ENCODE data around the gene SYTL3. TPM values are rescaled to one million over a fixed set of nuclear protein-coding genes. Genes with fewer than 3 reads are reported as not detected.
A peak's percentile ranks its signal among the peaks of the same experiment; 100 is the strongest.

SYTL3 gene
- total RNA-seq, 1 experiment from 2014 or later = 7.8 TPM

GRCh38 chr6:158730541-158730907 lies 80.7 kb downstream of the SYTL3 start:
- peak; percentile 46 to 100 for DNase-seq
- ChIA-PET CTCF (no interaction called here), POLR2A (ENCODE audit: unreplicated experiment) (no interaction called here)
- no TSS peak for BruUV-seq (replicated peaks)
- H3K27ac ChIP-seq = peak overlapping the region; percentile 100
- TF ChIP-seq EZH2 (IDR thresholded peaks at IDR 0.05; ENCODE audit: low read depth) = no peak
- TF ChIP-seq, protein P1, sequence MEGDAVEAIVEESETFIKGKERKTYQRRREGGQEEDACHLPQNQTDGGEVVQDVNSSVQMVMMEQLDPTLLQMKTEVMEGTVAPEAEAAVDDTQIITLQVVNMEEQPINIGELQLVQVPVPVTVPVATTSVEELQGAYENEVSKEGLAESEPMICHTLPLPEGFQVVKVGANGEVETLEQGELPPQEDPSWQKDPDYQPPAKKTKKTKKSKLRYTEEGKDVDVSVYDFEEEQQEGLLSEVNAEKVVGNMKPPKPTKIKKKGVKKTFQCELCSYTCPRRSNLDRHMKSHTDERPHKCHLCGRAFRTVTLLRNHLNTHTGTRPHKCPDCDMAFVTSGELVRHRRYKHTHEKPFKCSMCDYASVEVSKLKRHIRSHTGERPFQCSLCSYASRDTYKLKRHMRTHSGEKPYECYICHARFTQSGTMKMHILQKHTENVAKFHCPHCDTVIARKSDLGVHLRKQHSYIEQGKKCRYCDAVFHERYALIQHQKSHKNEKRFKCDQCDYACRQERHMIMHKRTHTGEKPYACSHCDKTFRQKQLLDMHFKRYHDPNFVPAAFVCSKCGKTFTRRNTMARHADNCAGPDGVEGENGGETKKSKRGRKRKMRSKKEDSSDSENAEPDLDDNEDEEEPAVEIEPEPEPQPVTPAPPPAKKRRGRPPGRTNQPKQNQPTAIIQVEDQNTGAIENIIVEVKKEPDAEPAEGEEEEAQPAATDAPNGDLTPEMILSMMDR (conservative IDR thresholded peaks at IDR 0.05) = 0 out of 2 replicates have a peak, but pooled peaks have one; percentile 42
- H3K4me2 ChIP-seq = no peak overlapping the region
- H3K9me2 ChIP-seq (ENCODE audit: insufficient read depth) = no peaks in the 10 kb centered on the region
- no peaks in the 10 kb centered on the region for H4K20me1 ChIP-seq (ENCODE audit: insufficient read depth)
- H3K4me1 ChIP-seq (replicated peaks; ENCODE audit: insufficient read depth) = peaks cover 22% of the 10 kb centered on the region
- peaks cover 47% of the 10 kb centered on the region for H3F3A ChIP-seq (ENCODE audit: insufficient read depth, low read depth)
- no peak overlapping the region for H2AFZ ChIP-seq
- peaks cover 30% of the 10 kb centered on the region for H3K9me3 ChIP-seq (ENCODE audit: insufficient read depth, low read depth)
- intact Hi-C loops (cut with micrococcal nuclease; ENCODE audit: unreplicated experiment) = loop anchor here (2.0 kb wide), 1 partner anchor 24 kb away; no protein-coding TSS in a partner anchor
- H3K27me3 ChIP-seq (ENCODE audit: insufficient read depth, low read depth) = no peaks in the 10 kb centered on the region
- peaks cover 61% of the 10 kb centered on the region for H3K36me3 ChIP-seq (ENCODE audit: low read depth)
- H3K4me3 ChIP-seq = no peak overlapping the region
- peaks cover 24% of the 10 kb centered on the region for H3K79me2 ChIP-seq (ENCODE audit: low read depth)

- Histone ChIP-seq H3K4me2 (no peak overlapping the region), H3F3A (ENCODE audit: insufficient read depth, low read depth) (peaks cover 73% of the 10 kb centered on the region), H3K9me2 (ENCODE audit: insufficient read depth) (no peaks in the 10 kb centered on the region), H3K79me2 (ENCODE audit: low read depth) (peaks cover 29% of the 10 kb centered on the region), H3K27me3 (ENCODE audit: insufficient read depth, low read depth) (no peaks in the 10 kb centered on the region), H3K36me3 (ENCODE audit: low read depth) (peaks cover 53% of the 10 kb centered on the region), H3K27ac (peak overlapping the region; percentile 91; the same call in 1 of the 2 replicates), H2AFZ (no peak overlapping the region), H3K9me3 (ENCODE audit: insufficient read depth, low read depth) (peaks cover 30% of the 10 kb centered on the region), H4K20me1 (ENCODE audit: insufficient read depth) (no peaks in the 10 kb centered on the region), H3K4me3 (no peak overlapping the region), H3K4me1 (replicated peaks; ENCODE audit: insufficient read depth) (peaks cover 41% of the 10 kb centered on the region)
- TF ChIP-seq EZH2 (IDR thresholded peaks at IDR 0.05; ENCODE audit: low read depth) = no peak
- TF ChIP-seq, protein P1 (conservative IDR thresholded peaks at IDR 0.05) = no peak
- CTCF ChIA-PET = no interaction called here
- BruUV-seq (replicated peaks) = no TSS peak
- no peak for DNase-seq
- POLR2A ChIA-PET (ENCODE audit: unreplicated experiment) = no interaction called here
- intact Hi-C loops (cut with micrococcal nuclease; ENCODE audit: unreplicated experiment) = no loop called here
Measured at GRCh38 chr6:158735009-158735408, 85.2 kb downstream of the SYTL3 start.

GRCh38 chr6:158737082-158737709 lies 87.3 kb downstream of the SYTL3 start:
- H2AFZ ChIP-seq = no peak overlapping the region
- peaks cover 42% of the 10 kb centered on the region for H3K79me2 ChIP-seq (ENCODE audit: low read depth)
- H3K27me3 ChIP-seq (ENCODE audit: insufficient read depth, low read depth) = no peaks in the 10 kb centered on the region
- BruUV-seq (replicated peaks) = TSS peak; percentile 55
- peaks cover 37% of the 10 kb centered on the region for H3K4me1 ChIP-seq (replicated peaks; ENCODE audit: insufficient read depth)
- peaks cover 61% of the 10 kb centered on the region for H3F3A ChIP-seq (ENCODE audit: insufficient read depth, low read depth)
- H4K20me1 ChIP-seq (ENCODE audit: insufficient read depth) = no peaks in the 10 kb centered on the region
- CTCF ChIA-PET = no interaction called here
- intact Hi-C loops (cut with micrococcal nuclease; ENCODE audit: unreplicated experiment) = no loop called here
- POLR2A ChIA-PET (ENCODE audit: unreplicated experiment) = interaction anchor here (0.5 kb wide), 1 partner anchor 351 kb away, joined by 3 read pairs; no protein-coding TSS in a partner anchor
- TF ChIP-seq, protein P1 (conservative IDR thresholded peaks at IDR 0.05) = no peak
- no peak for TF ChIP-seq EZH2 (IDR thresholded peaks at IDR 0.05; ENCODE audit: low read depth)
- no peak overlapping the region for H3K4me3 ChIP-seq
- no peaks in the 10 kb centered on the region for H3K9me2 ChIP-seq (ENCODE audit: insufficient read depth)
- H3K27ac ChIP-seq = peak overlapping the region; percentile 91
- DNase-seq = no peak
- H3K36me3 ChIP-seq (ENCODE audit: low read depth) = peaks cover 61% of the 10 kb centered on the region
- H3K4me2 ChIP-seq = peak overlapping the region; percentile 55
- peaks cover 29% of the 10 kb centered on the region for H3K9me3 ChIP-seq (ENCODE audit: insufficient read depth, low read depth)
